A549 (cell line): ENCODE data around the gene LCN12. TPM values are rescaled to one million over a fixed set of nuclear protein-coding genes. Genes with fewer than 3 reads are reported as not detected.

Source experiments
- ATAC-seq, 2 experiments: fragments of 200-7000 bp in 1 of 2; fragments of >200 bp in 1 of 2; cut with Nextera tagmentation in 1 of 2; cut with Tn5 transposase in 1 of 2; 3 replicates each; pipeline versions ENCODE4 v1.8.0 to v1.9.1; 2018 to 2020; ENCODE audit warnings: mild to moderate bottlenecking in 1 of 2, moderate library complexity in 1 of 2
- CTCF ChIA-PET: fragments of 300-600 bp; sonication (Branson Sonifier 250); formaldehyde crosslinking; extraction: SDS; loops from one replicate; lab custom pipeline; 2021; ENCODE audit warnings: antibody characterized with exemption, inconsistent platforms; lab: Yijun Ruan, JAX
- POLR2A ChIA-PET: fragments of 350-600 bp; formaldehyde crosslinking; extraction: SDS; loops from one replicate; lab custom pipeline; 2021; ENCODE audit warnings: antibody characterized with exemption, inconsistent platforms; lab: Yijun Ruan, JAX
- DNase-seq, 2 experiments: peaks; one replicate each; pipeline versions ENCODE4 v3.0.0 to v3.0.0-alpha.2; 2011 to 2016; ENCODE audit warnings: low read depth in 1 of 2, low spot score in 1 of 2
- FAIRE-seq: peaks from 2 replicates; lab custom pipeline; 2011; peaks lifted over from hg19 to GRCh38; lab: Jason Lieb, UNC
- H3K27ac ChIP-seq, 2 experiments: fragments of >200 bp; sonication (Bioruptor Twin); formaldehyde crosslinking; 3 replicates each; pipeline ENCODE4 v1.5.1; 2016 to 2017
- H3K4me1 ChIP-seq: fragments of >200 bp; sonication (Bioruptor Twin); formaldehyde crosslinking; 3 replicates; pipeline ENCODE4 v1.6.1; 2016
- H3K4me2 ChIP-seq: fragments of >200 bp; sonication (Bioruptor Twin); formaldehyde crosslinking; 3 replicates; pipeline ENCODE4 v1.6.1; 2016
- H3K4me3 ChIP-seq: fragments of >200 bp; sonication (Bioruptor Twin); formaldehyde crosslinking; 3 replicates; pipeline ENCODE4 v1.5.1; 2016
- H3K9me3 ChIP-seq: fragments of >200 bp; sonication (Bioruptor Twin); formaldehyde crosslinking; 3 replicates; pipeline ENCODE4 v1.6.1; 2016
- CBX2 ChIP-seq: fragments of 200-600 bp; sonication (generic); IDR thresholded peaks from 2 replicates; pipeline ENCODE4 v1.6.1; 2016; ENCODE audit warnings: low read depth, mild to moderate bottlenecking, borderline replicate concordance
- CBX8 ChIP-seq: fragments of 200-600 bp; sonication (generic); IDR thresholded peaks from 2 replicates; pipeline ENCODE4 v1.6.1; 2016
- FOXS1 ChIP-seq: fragments of 250-450 bp; sonication (Bioruptor Pico); IDR thresholded peaks from 2 replicates; pipeline ENCODE4 v1.5.0; 2020; ENCODE audit warnings: mild to moderate bottlenecking, moderate library complexity
- GATA3 ChIP-seq: IDR thresholded peaks from 2 replicates; pipeline ENCODE4 v1.6.1; 2012; ENCODE audit warnings: borderline replicate concordance
- HDAC2 ChIP-seq: fragments of 200-600 bp; sonication (generic); IDR thresholded peaks from 2 replicates; pipeline ENCODE4 v1.6.1; 2016
- HEYL ChIP-seq: fragments of 250-450 bp; sonication (Bioruptor Pico); IDR thresholded peaks from 2 replicates; pipeline ENCODE4 v1.8.0; 2021; ENCODE audit warnings: mild to moderate bottlenecking, moderate library complexity
- HOXA7 ChIP-seq: fragments of 250-450 bp; sonication (Bioruptor Pico); IDR thresholded peaks from 2 replicates; pipeline ENCODE4 v1.5.0; 2020; ENCODE audit warnings: mild to moderate bottlenecking, moderate library complexity
- JUNB ChIP-seq: fragments of >200 bp; sonication (Bioruptor Twin); formaldehyde crosslinking; IDR thresholded peaks from 2 replicates; pipeline ENCODE4 v1.6.1; 2016
- MAFK ChIP-seq: fragments of 450-650 bp; IDR thresholded peaks from 2 replicates; pipeline ENCODE4 v1.6.1; 2014; ENCODE audit not compliant: partially characterized antibody
- MAZ ChIP-seq: fragments of 150-350 bp; IDR thresholded peaks from 2 replicates; pipeline ENCODE4 v1.6.1; 2014; ENCODE audit warnings: antibody characterized with exemption, low read depth, low read length, borderline replicate concordance
- MYC ChIP-seq: IDR thresholded peaks from 2 replicates; pipeline ENCODE4 v1.6.1; 2012; ENCODE audit warnings: mild to moderate bottlenecking, inconsistent platforms, low read length, improper control_type of control experiment, borderline replicate concordance
- NPAS2 ChIP-seq: fragments of 250-450 bp; sonication (Bioruptor Pico); IDR thresholded peaks from 2 replicates; pipeline ENCODE4 v1.8.0; 2022; ENCODE audit warnings: mild to moderate bottlenecking, moderate library complexity, borderline replicate concordance
- POLR2AphosphoS2 ChIP-seq: conservative IDR thresholded peaks from 2 replicates; pipeline ENCODE4 v1.6.1; 2012; ENCODE audit warnings: low read length, improper control_type of control experiment, inconsistent platforms
- TP53 ChIP-seq: fragments of 250-450 bp; sonication (Bioruptor Pico); IDR thresholded peaks from 2 replicates; pipeline ENCODE4 v1.5.0; 2021; ENCODE audit warnings: mild to moderate bottlenecking, moderate library complexity
- ZC3H11A ChIP-seq: fragments of 450-650 bp; IDR thresholded peaks from 2 replicates; pipeline ENCODE4 v1.6.1; 2014; ENCODE audit warnings: antibody characterized with exemption, mild to moderate bottlenecking
- ZNF302 ChIP-seq: fragments of 250-450 bp; sonication (Bioruptor Pico); IDR thresholded peaks from 2 replicates; pipeline ENCODE4 v1.9.0; 2021; ENCODE audit warnings: inconsistent platforms, mild to moderate bottlenecking, moderate library complexity
- ZSCAN20 ChIP-seq: fragments of 250-450 bp; sonication (Bioruptor Pico); IDR thresholded peaks from 2 replicates; pipeline ENCODE4 v1.8.0; 2022; ENCODE audit warnings: mild to moderate bottlenecking, moderate library complexity
- WGBS: methylation state at CpG from one replicate; pipeline ENCODE4 v1.1.6; 2017; ENCODE audit errors: missing lambda C conversion rate; 5-methylcytosine and 5-hydroxymethylcytosine counted together
- polyA plus RNA-seq, 4 experiments: library from polyadenylated mRNA; depleted of rRNA in 3 of 4; stranded (reverse); fragments of >200 nt; fragmentation: RNase III in 1 of 4; extraction: RNeasy Plus Mini Kit Qiagen cat#74134 plus additional on column Dnase treatment in 1 of 4; gene quantifications; 2 replicates in 3 of 4; 3 replicates in 1 of 4; pipeline ENCODE4 v1.2.3, GENCODE V29; 2011 to 2017
- TF ChIP-seq, protein P1 (sequence below): fragments of >200 bp; sonication (Bioruptor Twin); formaldehyde crosslinking; IDR thresholded peaks from 3 replicates; pipeline ENCODE4 v1.5.1; 2016
- TF ChIP-seq, protein P2 (sequence below): IDR thresholded peaks from 2 replicates; pipeline ENCODE4 v1.6.1; 2012; ENCODE audit warnings: low read depth, borderline replicate concordance
- TF ChIP-seq, protein P3 (sequence below): fragments of 450-650 bp; IDR thresholded peaks from 2 replicates; pipeline ENCODE4 v1.6.1; 2014; ENCODE audit warnings: antibody characterized with exemption

LCN12 gene
- polyA plus RNA-seq, 2 of the 4 experiments (the other 2 are of a cell fraction) = 0.74 to 3.0 TPM

DNA sequence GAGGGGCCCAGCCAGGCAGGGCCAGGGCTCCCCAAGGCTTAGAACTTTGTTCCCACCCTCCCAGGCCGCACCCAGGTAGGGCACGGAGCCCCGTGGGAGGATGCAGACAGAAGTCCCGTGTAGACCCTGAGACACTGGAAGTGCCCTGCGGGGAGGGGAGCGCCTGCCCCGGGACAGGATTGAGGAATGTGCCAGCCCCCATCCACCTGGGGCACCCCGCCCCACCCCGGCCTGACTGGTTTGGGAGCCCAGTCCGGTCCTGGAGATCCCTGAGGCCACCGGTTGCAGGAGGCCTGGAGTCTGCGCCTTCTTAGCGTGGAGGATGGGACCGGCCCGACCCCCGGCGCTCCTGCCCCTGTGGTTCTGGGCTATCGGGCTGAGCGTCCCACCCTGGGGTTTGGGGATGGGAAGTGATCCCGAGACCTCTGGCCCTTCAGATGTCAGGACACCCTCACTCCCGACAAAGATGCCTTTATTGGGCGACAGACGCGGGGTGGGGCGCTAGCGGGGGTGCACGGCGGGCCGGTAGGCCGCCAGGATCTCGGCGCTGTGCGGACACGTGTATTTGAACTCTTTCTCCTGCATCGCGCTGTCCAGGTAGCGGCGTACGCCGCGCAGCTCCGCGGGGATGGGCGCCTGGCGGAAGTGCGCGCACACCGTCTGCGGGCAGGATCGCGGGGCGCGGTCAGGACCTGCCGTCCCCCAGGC lies 42.3 kb downstream of the LCN12 start (continued):
- no peak for TF ChIP-seq HOXA7 (CRISPR knock-in tag)
- no peak for TF ChIP-seq ZNF302 (CRISPR knock-in tag)
- TF ChIP-seq NPAS2 (CRISPR knock-in tag) = no peak

DNA sequence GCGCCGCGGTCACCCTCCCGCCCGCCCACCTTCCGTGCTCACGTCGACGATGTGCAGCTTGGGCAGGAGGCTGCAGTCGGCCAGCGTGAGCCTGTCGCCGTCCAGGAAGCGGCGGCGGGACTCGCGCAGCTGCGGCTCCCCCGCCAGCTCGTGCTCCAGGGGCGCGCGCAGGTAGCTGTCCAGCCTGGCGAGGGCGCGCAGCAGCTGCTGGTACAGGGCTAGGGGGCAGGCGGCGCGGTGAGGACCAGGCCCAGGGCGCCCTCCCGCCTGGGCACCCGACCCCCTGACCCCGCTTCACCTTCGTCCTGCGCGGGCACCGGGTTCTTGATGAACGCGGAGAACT lies 42.8 kb downstream of the LCN12 start:
- ATAC-seq (no peak), FAIRE-seq (no peak)
- no peak overlapping the region for H3K4me2 ChIP-seq
- CTCF ChIA-PET = interaction anchor here (2.5 to 6.6 kb wide), 3 partner anchors 34 to 47 kb away, joined by 16 to 34 read pairs (median 29); partner anchors contain the start of gene ABCA2
- peaks cover 3% of the 10 kb centered on the region; the same call in 1 of the 3 replicates for H3K9me3 ChIP-seq
- H3K4me1 ChIP-seq = peaks cover 58% of the 10 kb centered on the region
- POLR2A ChIA-PET = no interaction called here
- TF ChIP-seq MAFK (no peak), MYC (no peak), ZC3H11A (no peak), POLR2AphosphoS2 (no peak), TP53 (CRISPR knock-in tag) (no peak), ZSCAN20 (CRISPR knock-in tag) (no peak), FOXS1 (CRISPR knock-in tag) (no peak), GATA3 (no peak), HDAC2 (no peak), MAZ (no peak), CBX8 (no peak), JUNB (no peak), HEYL (no peak), CBX2 (no peak)
- TF ChIP-seq, protein P1, sequence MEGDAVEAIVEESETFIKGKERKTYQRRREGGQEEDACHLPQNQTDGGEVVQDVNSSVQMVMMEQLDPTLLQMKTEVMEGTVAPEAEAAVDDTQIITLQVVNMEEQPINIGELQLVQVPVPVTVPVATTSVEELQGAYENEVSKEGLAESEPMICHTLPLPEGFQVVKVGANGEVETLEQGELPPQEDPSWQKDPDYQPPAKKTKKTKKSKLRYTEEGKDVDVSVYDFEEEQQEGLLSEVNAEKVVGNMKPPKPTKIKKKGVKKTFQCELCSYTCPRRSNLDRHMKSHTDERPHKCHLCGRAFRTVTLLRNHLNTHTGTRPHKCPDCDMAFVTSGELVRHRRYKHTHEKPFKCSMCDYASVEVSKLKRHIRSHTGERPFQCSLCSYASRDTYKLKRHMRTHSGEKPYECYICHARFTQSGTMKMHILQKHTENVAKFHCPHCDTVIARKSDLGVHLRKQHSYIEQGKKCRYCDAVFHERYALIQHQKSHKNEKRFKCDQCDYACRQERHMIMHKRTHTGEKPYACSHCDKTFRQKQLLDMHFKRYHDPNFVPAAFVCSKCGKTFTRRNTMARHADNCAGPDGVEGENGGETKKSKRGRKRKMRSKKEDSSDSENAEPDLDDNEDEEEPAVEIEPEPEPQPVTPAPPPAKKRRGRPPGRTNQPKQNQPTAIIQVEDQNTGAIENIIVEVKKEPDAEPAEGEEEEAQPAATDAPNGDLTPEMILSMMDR = no peak
- TF ChIP-seq, protein P2, sequence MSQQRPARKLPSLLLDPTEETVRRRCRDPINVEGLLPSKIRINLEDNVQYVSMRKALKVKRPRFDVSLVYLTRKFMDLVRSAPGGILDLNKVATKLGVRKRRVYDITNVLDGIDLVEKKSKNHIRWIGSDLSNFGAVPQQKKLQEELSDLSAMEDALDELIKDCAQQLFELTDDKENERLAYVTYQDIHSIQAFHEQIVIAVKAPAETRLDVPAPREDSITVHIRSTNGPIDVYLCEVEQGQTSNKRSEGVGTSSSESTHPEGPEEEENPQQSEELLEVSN = no peak
- TF ChIP-seq, protein P3, sequence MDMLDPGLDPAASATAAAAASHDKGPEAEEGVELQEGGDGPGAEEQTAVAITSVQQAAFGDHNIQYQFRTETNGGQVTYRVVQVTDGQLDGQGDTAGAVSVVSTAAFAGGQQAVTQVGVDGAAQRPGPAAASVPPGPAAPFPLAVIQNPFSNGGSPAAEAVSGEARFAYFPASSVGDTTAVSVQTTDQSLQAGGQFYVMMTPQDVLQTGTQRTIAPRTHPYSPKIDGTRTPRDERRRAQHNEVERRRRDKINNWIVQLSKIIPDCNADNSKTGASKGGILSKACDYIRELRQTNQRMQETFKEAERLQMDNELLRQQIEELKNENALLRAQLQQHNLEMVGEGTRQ = no peak
- TF ChIP-seq, all 56 proteins: peak for 0
- WGBS = 98% methylated on average over 15 of the region's 40 CpGs
- no peak for DNase-seq
- Histone ChIP-seq H3K4me3 (no peak overlapping the region), H3K27ac (no peak overlapping the region)

DNA sequence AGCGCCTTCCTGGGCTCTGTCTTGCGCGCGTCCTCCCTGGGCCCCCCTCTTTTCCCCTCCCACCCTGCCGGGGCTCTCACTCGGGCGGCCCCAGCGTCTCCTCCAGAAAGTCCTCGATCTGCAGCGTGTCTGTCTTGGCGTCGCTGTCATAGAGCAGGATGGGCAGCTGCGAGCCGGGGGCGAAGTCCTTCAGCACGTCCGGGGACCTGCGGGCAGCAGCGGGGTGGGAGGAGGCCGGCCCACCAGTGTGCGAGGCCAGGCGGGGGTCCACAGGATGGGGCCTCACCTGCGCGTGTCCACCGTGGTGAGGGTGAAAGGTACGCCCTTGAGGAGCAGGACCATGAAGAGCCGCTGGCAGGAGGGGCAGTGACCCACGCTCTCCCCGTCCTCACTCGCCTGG lies 43.3 kb downstream of the LCN12 start:
- ChIA-PET POLR2A (interaction anchor here (1.0 to 1.7 kb wide), 3 partner anchors 17 to 93 kb away, joined by 3 to 6 read pairs (median 4); no protein-coding TSS in a partner anchor), CTCF (interaction anchor here (1.3 to 6.6 kb wide), 6 partner anchors 25 to 153 kb away, joined by 4 to 34 read pairs (median 17); partner anchors contain the start of genes ABCA2 and AJM1)
- no peak for TF ChIP-seq POLR2AphosphoS2
- no peak for DNase-seq
- H3K4me3 ChIP-seq = no peak overlapping the region
- FAIRE-seq = no peak
- H3K27ac ChIP-seq = peak overlapping the region; percentile 59 to 84; a peak in 4 of 6 replicates
- no peak for ATAC-seq
- peak overlapping the region; percentile 86 for H3K4me2 ChIP-seq
- WGBS = 86% methylated on average over 18 of the region's 30 CpGs
- peaks cover 3% of the 10 kb centered on the region; the same call in 1 of the 3 replicates for H3K9me3 ChIP-seq
- H3K4me1 ChIP-seq = peaks cover 57% of the 10 kb centered on the region
